ENCODE results near the gene PPP6R2.
A peak's percentile ranks its signal among the peaks of the same experiment; 100 is the strongest.

Gene PPP6R2

GRCh38 chr22:50341977-50342650, 1.0 kb upstream of the PPP6R2 start:
- peak; percentile 99 for TF ChIP-seq CTCF (conservative IDR thresholded peaks at IDR 0.05)
- no peak for TF ChIP-seq ZFX (IDR thresholded peaks at IDR 0.05)
- peak overlapping the region; percentile 91 for H3K27ac ChIP-seq

- H3K27ac ChIP-seq, result peak overlapping the region; percentile 91
- TF ChIP-seq ZFX (IDR thresholded peaks at IDR 0.05), result no peak
- no peak for TF ChIP-seq CTCF (conservative IDR thresholded peaks at IDR 0.05)
Observed at GRCh38 chr22:50343541-50343935, 411 bp downstream of the PPP6R2 start.

- TF ChIP-seq CTCF (conservative IDR thresholded peaks at IDR 0.05) (no peak), ZFX (IDR thresholded peaks at IDR 0.05) (no peak)
- H3K27ac ChIP-seq, result no peak overlapping the region
Observed at GRCh38 chr22:50346470-50346869, 3.3 kb downstream of the PPP6R2 start.

- no peak overlapping the region for H3K27ac ChIP-seq
- TF ChIP-seq CTCF (conservative IDR thresholded peaks at IDR 0.05), result no peak
- TF ChIP-seq ZFX (IDR thresholded peaks at IDR 0.05), result no peak
Observed at GRCh38 chr22:50347157-50347556, 4.0 kb downstream of the PPP6R2 start.

- no peak overlapping the region for H3K27ac ChIP-seq
- no peak for TF ChIP-seq CTCF (conservative IDR thresholded peaks at IDR 0.05)
- TF ChIP-seq ZFX (IDR thresholded peaks at IDR 0.05), result no peak
Observed at GRCh38 chr22:50348058-50348457, 4.9 kb downstream of the PPP6R2 start.

GRCh38 chr22:50356186-50356585, 13.1 kb downstream of the PPP6R2 start:
- TF ChIP-seq ZFX (IDR thresholded peaks at IDR 0.05) (no peak), CTCF (conservative IDR thresholded peaks at IDR 0.05) (no peak)
- H3K27ac ChIP-seq, result no peak overlapping the region

GRCh38 chr22:50357222-50357621, 14.1 kb downstream of the PPP6R2 start:
- TF ChIP-seq CTCF (conservative IDR thresholded peaks at IDR 0.05) (no peak), ZFX (IDR thresholded peaks at IDR 0.05) (no peak)
- H3K27ac ChIP-seq, result no peak overlapping the region

Data from C4-2B (cell line).